ENCODE measurements around the gene ACVR1.
"Not testable (repeated sequence)": the region's sequence is repeated elsewhere in the genome, so short reads cannot be mapped to it uniquely, and the experiment has no call there.

ACVR1 gene

GRCh38 chr2:157748371-157749142, 127.6 kb downstream of the ACVR1 start:
- no peak for DNase-seq

GRCh38 chr2:157747695-157748370, 128.3 kb downstream of the ACVR1 start:
- DNase-seq: no peak

GRCh38 chr2:157747280-157747679, 128.8 kb downstream of the ACVR1 start:
- no peak for DNase-seq

- no peak for DNase-seq
These were observed 129.7 kb downstream of the ACVR1 start for GRCh38 chr2:157746234-157746950.

- DNase-seq: no peak
These were observed 131.5 kb downstream of the ACVR1 start for GRCh38 chr2:157744571-157745076.

GRCh38 chr2:157743051-157743450, 133.1 kb downstream of the ACVR1 start:
- DNase-seq: no peak

- DNase-seq: no peak
These were observed 134.2 kb downstream of the ACVR1 start for GRCh38 chr2:157741819-157742484.

GRCh38 chr2:157737656-157738055, 138.5 kb downstream of the ACVR1 start:
- no peak for DNase-seq

- DNase-seq: no peak
These were observed 140.6 kb downstream of the ACVR1 start for GRCh38 chr2:157735532-157735931.

- no peak for DNase-seq
These were observed 142.9 kb downstream of the ACVR1 start for GRCh38 chr2:157733263-157733662.

GRCh38 chr2:157732596-157732995, 143.5 kb downstream of the ACVR1 start:
- no peak for DNase-seq

- DNase-seq: no peak
These were observed 148.4 kb downstream of the ACVR1 start for GRCh38 chr2:157727693-157728092.

- DNase-seq: no peak
These were observed 149.2 kb downstream of the ACVR1 start for GRCh38 chr2:157726946-157727345.

GRCh38 chr2:157725846-157726245, 150.3 kb downstream of the ACVR1 start:
- no peak for DNase-seq

GRCh38 chr2:157722580-157723234, 153.4 kb downstream of the ACVR1 start:
- no peak for DNase-seq

GRCh38 chr2:157720504-157720903, 155.6 kb downstream of the ACVR1 start:
- no peak for DNase-seq

- DNase-seq: not testable (repeated sequence)
These were observed 171.5 kb downstream of the ACVR1 start for GRCh38 chr2:157704653-157705052.

- DNase-seq: not testable (repeated sequence)
These were observed 172.0 kb downstream of the ACVR1 start for GRCh38 chr2:157704148-157704547.

GRCh38 chr2:157699806-157700205, 176.3 kb downstream of the ACVR1 start:
- DNase-seq: no peak

- DNase-seq: no peak
These were observed 177.1 kb downstream of the ACVR1 start for GRCh38 chr2:157699009-157699408.

GRCh38 chr2:157698430-157698829, 177.7 kb downstream of the ACVR1 start:
- DNase-seq: no peak

GRCh38 chr2:157696036-157696435, 180.1 kb downstream of the ACVR1 start:
- DNase-seq: no peak
